Loucy (cell line): ENCODE results near the gene NOC2L.

Experiments used
- EZH2phosphoT487 ChIP-seq: fragments of 200-600 bp; IDR thresholded peaks from 2 replicates; pipeline ENCODE4 v1.6.1; 2018; ENCODE audit warnings: antibody characterized with exemption, mild to moderate bottlenecking, moderate library complexity, borderline replicate concordance
- TF ChIP-seq, protein P1 (sequence below): fragments of 200-600 bp; sonication (generic); conservative IDR thresholded peaks from 2 replicates; pipeline ENCODE4 v1.5.1; 2014; ENCODE audit warnings: mild to moderate bottlenecking, antibody characterized with exemption, low read length

DNA sequence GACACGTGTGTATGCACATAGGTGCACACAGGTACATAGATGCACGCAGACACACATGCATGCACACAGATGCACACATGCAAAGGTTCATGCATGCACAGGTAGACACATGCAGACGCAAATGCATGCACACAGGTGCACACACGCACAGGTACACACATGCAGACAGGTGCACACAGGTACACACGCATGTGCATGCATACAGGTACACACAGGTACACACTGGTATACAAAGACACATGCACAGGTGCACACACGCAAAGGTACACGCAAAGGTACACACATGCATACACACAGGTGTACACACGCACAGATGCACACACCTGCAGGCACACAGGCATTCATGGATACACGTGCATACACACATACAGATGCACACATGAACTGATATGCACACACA lies 8.8 kb downstream of the NOC2L start:
- TF ChIP-seq, protein P1, sequence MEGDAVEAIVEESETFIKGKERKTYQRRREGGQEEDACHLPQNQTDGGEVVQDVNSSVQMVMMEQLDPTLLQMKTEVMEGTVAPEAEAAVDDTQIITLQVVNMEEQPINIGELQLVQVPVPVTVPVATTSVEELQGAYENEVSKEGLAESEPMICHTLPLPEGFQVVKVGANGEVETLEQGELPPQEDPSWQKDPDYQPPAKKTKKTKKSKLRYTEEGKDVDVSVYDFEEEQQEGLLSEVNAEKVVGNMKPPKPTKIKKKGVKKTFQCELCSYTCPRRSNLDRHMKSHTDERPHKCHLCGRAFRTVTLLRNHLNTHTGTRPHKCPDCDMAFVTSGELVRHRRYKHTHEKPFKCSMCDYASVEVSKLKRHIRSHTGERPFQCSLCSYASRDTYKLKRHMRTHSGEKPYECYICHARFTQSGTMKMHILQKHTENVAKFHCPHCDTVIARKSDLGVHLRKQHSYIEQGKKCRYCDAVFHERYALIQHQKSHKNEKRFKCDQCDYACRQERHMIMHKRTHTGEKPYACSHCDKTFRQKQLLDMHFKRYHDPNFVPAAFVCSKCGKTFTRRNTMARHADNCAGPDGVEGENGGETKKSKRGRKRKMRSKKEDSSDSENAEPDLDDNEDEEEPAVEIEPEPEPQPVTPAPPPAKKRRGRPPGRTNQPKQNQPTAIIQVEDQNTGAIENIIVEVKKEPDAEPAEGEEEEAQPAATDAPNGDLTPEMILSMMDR, result no peak
- TF ChIP-seq EZH2phosphoT487, result no peak
